ENCODE data around the gene RFPL3. TPM values are rescaled to one million over a fixed set of nuclear protein-coding genes. Genes with fewer than 3 reads are reported as not detected.

Gene RFPL3
- total and polyA plus RNA-seq, 2 donors (not counting 1 experiment from before 2014, with no cell fraction given): not detected

DNA sequence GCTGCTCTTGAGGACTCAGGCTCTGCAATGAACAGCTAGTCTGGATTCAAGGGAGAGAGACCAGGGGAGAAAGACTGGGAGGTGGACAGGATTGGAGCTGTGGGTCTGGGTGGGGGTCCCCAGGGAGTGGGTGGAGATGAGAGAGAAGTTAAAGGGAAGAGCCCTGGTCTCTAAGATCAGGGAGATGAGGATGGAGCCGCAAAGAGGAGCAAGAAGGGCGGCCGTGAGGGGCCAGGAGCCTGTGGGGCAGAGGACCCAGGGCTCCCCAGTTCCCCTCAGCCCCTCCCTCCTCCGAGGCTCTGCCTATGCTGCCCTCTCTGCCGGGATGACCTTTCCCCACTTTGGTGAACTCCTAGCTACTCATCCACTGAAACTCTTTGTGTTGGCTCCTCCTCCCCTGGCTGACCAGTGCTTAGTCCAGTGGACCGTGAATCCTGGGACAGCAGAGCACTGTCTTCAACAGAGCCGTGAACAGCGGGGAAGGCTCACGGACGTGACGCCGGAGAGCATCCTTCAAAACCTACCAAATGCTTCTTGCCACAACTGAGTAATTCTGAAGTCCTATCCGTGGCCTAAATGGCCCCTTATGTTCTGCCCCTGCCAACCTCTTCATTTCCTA lies 16.4 kb upstream of the RFPL3 start:
- TF ChIP-seq, protein P1, sequence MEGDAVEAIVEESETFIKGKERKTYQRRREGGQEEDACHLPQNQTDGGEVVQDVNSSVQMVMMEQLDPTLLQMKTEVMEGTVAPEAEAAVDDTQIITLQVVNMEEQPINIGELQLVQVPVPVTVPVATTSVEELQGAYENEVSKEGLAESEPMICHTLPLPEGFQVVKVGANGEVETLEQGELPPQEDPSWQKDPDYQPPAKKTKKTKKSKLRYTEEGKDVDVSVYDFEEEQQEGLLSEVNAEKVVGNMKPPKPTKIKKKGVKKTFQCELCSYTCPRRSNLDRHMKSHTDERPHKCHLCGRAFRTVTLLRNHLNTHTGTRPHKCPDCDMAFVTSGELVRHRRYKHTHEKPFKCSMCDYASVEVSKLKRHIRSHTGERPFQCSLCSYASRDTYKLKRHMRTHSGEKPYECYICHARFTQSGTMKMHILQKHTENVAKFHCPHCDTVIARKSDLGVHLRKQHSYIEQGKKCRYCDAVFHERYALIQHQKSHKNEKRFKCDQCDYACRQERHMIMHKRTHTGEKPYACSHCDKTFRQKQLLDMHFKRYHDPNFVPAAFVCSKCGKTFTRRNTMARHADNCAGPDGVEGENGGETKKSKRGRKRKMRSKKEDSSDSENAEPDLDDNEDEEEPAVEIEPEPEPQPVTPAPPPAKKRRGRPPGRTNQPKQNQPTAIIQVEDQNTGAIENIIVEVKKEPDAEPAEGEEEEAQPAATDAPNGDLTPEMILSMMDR (conservative IDR thresholded peaks at IDR 0.05 in 1 of 2, IDR thresholded peaks at IDR 0.05 in 1 of 2; ENCODE audit: low read depth in 1 of 2, low read length in 2 of 2): no peak
- no peak for TF ChIP-seq EZH2 (IDR thresholded peaks at IDR 0.05; ENCODE audit: low read length, missing control alignments)
- no peak overlapping the region for H2AFZ ChIP-seq (ENCODE audit: low read length)

DNA sequence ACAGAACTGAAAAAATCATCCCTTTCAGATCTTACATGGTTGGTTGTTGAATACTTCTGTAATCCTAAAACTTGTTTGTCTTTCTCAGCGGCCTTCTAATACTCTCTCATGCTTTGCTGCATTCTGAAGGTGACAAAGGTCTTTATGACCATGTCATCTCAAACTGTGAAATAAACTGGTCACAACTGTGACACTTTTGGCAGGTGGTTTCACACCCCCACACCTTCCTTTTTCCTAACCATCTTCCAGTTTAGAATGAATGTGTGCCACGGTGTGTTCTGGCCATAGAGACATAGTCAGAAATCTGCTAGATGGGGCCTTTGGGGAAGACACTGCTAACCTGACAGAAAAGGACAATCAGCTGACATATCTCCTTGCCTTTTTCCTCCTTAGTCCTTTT lies 14.7 kb upstream of the RFPL3 start:
- H2AFZ ChIP-seq (ENCODE audit: low read length): no peak overlapping the region
- H3K36me3 ChIP-seq (ENCODE audit: control insufficient read depth, insufficient read depth, low read length): no peaks in the 10 kb centered on the region
- no peak for DNase-seq (ENCODE audit: low read depth in 2 of 2)
- no peak overlapping the region for H3K9ac ChIP-seq (ENCODE audit: insufficient read depth, low read length)
- no peak overlapping the region for H3K4me3 ChIP-seq (replicated peaks in 1 of 4; ENCODE audit: control extremely low read depth in 1 of 4, insufficient read depth in 1 of 4, low read depth in 3 of 4, low read length in 4 of 4)
- H4K20me1 ChIP-seq (ENCODE audit: control insufficient read depth, extremely low read depth, insufficient read depth, low read length): no peaks in the 10 kb centered on the region
- no peak overlapping the region for H3K27ac ChIP-seq (ENCODE audit: insufficient read depth, low read length)
- H3K79me2 ChIP-seq (ENCODE audit: control insufficient read depth, insufficient read depth, low read length): no peaks in the 10 kb centered on the region
- no peaks in the 10 kb centered on the region for H3K27me3 ChIP-seq (ENCODE audit: control insufficient read depth, insufficient read depth, low read length)
- no peaks in the 10 kb centered on the region for H3K4me1 ChIP-seq (ENCODE audit: control insufficient read depth, extremely low read depth, insufficient read depth, low read length)
- no peaks in the 10 kb centered on the region for H3K9me3 ChIP-seq (ENCODE audit: control insufficient read depth, insufficient read depth, low read depth, low read length)
- no peak for TF ChIP-seq EZH2 (IDR thresholded peaks at IDR 0.05; ENCODE audit: low read length, missing control alignments)
- TF ChIP-seq, protein P1 (conservative IDR thresholded peaks at IDR 0.05 in 1 of 2, IDR thresholded peaks at IDR 0.05 in 1 of 2; ENCODE audit: low read depth in 1 of 2, low read length in 2 of 2): no peak
- no peak overlapping the region for H3K4me2 ChIP-seq (ENCODE audit: extremely low read depth, insufficient read depth, low read length)

More for the DNA sequence above, 16.4 kb upstream of the RFPL3 start:
- no peaks in the 10 kb centered on the region for H4K20me1 ChIP-seq (ENCODE audit: control insufficient read depth, extremely low read depth, insufficient read depth, low read length)
- H3K4me3 ChIP-seq (replicated peaks in 1 of 4; ENCODE audit: control extremely low read depth in 1 of 4, insufficient read depth in 1 of 4, low read depth in 3 of 4, low read length in 4 of 4): no peak overlapping the region
- no peak overlapping the region for H3K27ac ChIP-seq (ENCODE audit: insufficient read depth, low read length)
- H3K4me2 ChIP-seq (ENCODE audit: extremely low read depth, insufficient read depth, low read length): no peak overlapping the region
- H3K4me1 ChIP-seq (ENCODE audit: control insufficient read depth, extremely low read depth, insufficient read depth, low read length): no peaks in the 10 kb centered on the region
- H3K36me3 ChIP-seq (ENCODE audit: control insufficient read depth, insufficient read depth, low read length): no peaks in the 10 kb centered on the region
- no peaks in the 10 kb centered on the region for H3K27me3 ChIP-seq (ENCODE audit: control insufficient read depth, insufficient read depth, low read length)
- DNase-seq (ENCODE audit: low read depth in 2 of 2): peak in 1 of 2 donors; percentile 18
- no peaks in the 10 kb centered on the region for H3K9me3 ChIP-seq (ENCODE audit: control insufficient read depth, insufficient read depth, low read depth, low read length)
- no peak overlapping the region for H3K9ac ChIP-seq (ENCODE audit: insufficient read depth, low read length)
- no peaks in the 10 kb centered on the region for H3K79me2 ChIP-seq (ENCODE audit: control insufficient read depth, insufficient read depth, low read length)

DNA sequence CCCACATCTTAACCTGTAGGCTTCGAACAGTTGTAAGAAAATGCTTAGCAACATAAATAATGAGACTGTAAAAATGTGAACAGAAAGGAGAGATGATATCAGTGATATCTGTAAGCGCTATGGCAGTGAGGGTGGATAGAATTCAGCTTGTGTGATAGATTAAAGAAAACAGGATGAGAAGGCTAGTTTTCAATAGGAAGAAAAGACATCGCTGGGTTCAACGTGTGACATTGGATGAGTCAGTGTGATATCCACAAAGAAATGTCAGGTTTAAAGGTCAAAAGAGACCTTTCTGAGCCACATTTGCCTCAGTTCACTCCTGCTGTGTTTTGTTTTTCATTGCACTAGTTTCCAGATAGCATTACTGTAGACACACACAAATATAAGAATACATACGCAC lies 13.7 kb upstream of the RFPL3 start:
- TF ChIP-seq EZH2 (IDR thresholded peaks at IDR 0.05; ENCODE audit: low read length, missing control alignments): no peak
- TF ChIP-seq, protein P1 (conservative IDR thresholded peaks at IDR 0.05 in 1 of 2, IDR thresholded peaks at IDR 0.05 in 1 of 2; ENCODE audit: low read depth in 1 of 2, low read length in 2 of 2): no peak
- H3K9me3 ChIP-seq (ENCODE audit: control insufficient read depth, insufficient read depth, low read depth, low read length): no peaks in the 10 kb centered on the region
- H3K4me2 ChIP-seq (ENCODE audit: extremely low read depth, insufficient read depth, low read length): no peak overlapping the region
- H3K4me3 ChIP-seq (replicated peaks in 1 of 4; ENCODE audit: control extremely low read depth in 1 of 4, insufficient read depth in 1 of 4, low read depth in 3 of 4, low read length in 4 of 4): no peak overlapping the region
- no peak overlapping the region for H2AFZ ChIP-seq (ENCODE audit: low read length)
- H3K36me3 ChIP-seq (ENCODE audit: control insufficient read depth, insufficient read depth, low read length): no peaks in the 10 kb centered on the region
- no peaks in the 10 kb centered on the region for H3K27me3 ChIP-seq (ENCODE audit: control insufficient read depth, insufficient read depth, low read length)
- H3K9ac ChIP-seq (ENCODE audit: insufficient read depth, low read length): no peak overlapping the region
- DNase-seq (ENCODE audit: low read depth in 2 of 2): no peak
- H3K27ac ChIP-seq (ENCODE audit: insufficient read depth, low read length): no peak overlapping the region
- no peaks in the 10 kb centered on the region for H4K20me1 ChIP-seq (ENCODE audit: control insufficient read depth, extremely low read depth, insufficient read depth, low read length)
- no peaks in the 10 kb centered on the region for H3K4me1 ChIP-seq (ENCODE audit: control insufficient read depth, extremely low read depth, insufficient read depth, low read length)
- no peaks in the 10 kb centered on the region for H3K79me2 ChIP-seq (ENCODE audit: control insufficient read depth, insufficient read depth, low read length)

All from fibroblast of lung (primary cell).